Hippocampal formation (tissue), 2 donors: ENCODE measurements around the gene TSPAN9.

ENCODE experiments used
- DNase-seq, 2 donors: peaks; one replicate each; lab custom pipeline; 2025; lab: John Stamatoyannopoulos, UW

The TSPAN9 gene, protein sequence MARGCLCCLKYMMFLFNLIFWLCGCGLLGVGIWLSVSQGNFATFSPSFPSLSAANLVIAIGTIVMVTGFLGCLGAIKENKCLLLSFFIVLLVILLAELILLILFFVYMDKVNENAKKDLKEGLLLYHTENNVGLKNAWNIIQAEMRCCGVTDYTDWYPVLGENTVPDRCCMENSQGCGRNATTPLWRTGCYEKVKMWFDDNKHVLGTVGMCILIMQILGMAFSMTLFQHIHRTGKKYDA

DNA sequence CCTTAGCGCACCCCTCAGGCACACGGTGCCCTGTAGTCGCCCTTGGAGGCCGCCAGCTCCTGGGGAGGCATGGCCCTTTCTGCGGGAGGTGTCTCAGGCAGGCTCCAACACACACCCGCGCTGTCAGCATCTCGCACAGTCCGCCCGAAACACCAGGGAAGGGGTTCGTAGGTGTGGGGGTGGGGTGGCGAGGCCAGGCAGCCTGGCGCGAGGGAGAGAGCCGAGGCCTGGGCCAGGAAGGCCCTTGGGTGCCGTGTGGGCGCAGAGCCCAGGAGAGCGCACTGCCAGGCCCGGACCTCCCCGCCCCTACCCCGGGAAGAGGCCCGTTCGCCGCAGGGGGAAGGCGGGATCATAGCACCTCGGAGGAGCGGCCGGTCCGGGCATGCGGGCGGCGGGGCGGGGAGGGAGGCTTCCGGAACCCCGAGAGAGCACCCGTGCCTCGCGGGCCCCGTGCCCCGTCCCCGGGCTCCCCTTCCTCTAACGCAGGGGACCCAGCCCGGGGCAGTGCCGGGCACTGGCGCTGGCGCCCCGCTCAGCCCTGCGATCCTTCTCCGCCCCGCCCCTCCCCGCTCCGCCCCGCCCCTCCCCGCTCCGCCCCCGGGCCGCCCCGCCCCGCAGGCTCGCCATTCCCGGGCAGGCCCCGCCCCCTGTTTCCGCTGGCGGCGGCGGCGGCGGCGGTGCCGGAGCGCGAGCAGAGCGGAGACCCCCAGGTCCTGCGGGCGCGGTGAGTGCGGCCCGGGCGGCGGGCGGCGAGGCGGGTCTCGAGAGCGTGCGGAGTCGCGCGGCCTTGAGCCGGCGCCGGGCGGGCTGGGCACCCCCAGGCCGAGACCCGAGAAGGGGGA is at the start of gene TSPAN9:
Gene TSPAN9, plus strand, starts transcription at position 650 of the 842 bp plus-strand sequence. CDS start 123,815 bp downstream, outside the sequence.
- peak in 1 of 2 donors; percentile 75 for DNase-seq

DNA sequence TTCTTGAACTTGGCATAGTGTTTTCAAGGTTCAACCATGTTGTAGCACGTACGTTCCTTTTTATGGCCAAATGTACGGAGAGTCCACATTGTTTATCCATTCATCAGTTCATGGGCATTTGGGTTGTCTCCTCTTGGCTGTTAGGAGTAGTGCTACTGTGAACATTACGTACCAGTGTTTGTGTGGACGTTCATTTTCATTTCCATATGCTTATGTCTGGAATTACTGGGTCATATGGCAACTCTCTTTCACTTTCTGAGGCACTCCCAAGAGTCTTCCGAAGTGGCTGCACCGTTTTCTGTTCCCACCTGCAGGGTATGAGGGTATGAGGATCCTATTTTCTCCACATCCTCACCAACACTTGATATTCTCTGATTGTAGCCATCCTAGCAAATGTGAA is 49.1 kb upstream of the TSPAN9 start:
- no peak for DNase-seq

DNA sequence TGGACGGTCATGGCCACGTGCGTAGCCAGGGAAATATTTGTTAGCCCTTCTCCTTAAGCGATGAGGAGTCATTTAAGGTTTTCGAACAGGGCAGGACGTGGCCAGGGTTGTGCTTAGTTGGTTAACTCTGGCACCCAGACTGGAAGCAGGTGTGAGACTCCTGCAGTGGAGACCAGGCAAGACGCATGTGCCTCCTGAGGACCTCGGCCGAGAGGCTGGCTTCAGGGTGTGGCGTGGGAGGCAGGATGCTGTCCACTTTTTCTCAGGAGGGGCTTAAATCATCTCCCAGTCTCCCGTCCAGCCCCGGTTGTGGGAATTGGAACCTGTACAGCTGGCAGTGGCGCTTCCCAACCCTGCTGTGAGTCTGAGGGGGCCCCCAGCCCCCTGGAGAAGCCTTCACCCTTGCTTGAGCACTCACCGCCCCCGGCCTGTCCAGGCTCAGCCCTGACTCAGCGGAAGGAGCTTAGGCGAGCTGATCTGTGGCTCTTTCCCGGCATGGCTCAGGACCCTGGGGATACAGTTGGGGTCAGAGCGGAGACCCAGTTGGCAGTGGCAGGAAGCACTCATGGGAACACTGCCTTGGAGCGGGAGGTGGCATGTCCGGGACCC is 46.3 kb upstream of the TSPAN9 start:
- DNase-seq = no peak

DNA sequence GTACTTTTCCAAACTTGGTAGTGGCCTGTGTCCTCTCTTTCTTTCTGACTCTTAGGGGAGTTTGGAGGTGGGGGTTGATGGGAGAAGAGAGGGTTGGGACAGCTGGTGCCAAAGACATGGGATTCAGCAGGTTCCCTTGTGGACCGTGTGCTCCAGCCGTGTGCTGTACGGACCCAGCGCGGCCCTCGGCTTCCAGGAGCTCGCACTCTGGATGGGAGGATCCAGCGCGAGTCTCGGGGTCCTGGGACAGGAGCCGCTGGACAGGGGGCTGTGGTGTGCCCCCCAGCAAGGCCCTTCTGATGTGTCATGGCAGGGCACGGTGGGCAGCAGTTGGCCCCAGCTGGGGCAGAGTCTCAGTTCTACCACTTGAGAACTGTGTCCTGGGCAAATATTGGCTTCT is 45.0 kb upstream of the TSPAN9 start:
- DNase-seq = no peak

GRCh38 chr12:3032770-3033538 is 44.2 kb upstream of the TSPAN9 start:
- DNase-seq = no peak

GRCh38 chr12:3033539-3033867 is 43.7 kb upstream of the TSPAN9 start:
- no peak for DNase-seq

DNA sequence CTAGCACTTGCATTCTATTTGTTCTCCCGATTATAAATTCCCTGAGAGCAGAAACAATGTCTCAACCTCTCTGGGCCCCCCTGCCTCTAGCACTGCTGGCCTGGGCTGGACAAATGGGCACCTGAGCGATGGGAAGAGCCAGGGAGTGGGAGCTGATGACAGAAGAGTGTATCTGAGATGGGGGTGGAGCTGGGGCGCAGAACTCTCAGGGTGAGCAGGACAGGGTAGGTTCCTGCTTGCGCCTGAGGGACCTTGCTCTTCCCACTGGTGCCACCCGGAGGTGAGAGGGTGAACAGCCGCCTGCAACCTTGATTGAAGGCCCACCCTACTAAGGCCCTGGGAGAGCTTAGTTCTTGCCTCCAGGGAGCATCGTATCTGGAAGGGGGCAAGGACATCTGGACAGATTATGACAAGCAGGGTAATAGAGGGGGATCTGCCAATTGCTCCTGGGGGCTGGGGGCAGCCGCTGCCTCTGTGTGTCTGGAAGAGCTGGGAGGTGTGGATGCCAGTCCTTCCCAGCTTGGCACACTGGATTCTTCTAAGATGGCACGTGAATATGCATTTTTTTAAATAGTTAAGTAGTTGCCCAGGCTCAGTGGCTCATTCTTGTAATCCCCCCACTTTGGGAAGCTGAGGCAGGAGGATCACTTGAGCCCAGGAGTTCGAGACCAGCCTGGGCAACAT is 43.0 kb upstream of the TSPAN9 start:
- DNase-seq = peak; percentile 30 to 53

DNA sequence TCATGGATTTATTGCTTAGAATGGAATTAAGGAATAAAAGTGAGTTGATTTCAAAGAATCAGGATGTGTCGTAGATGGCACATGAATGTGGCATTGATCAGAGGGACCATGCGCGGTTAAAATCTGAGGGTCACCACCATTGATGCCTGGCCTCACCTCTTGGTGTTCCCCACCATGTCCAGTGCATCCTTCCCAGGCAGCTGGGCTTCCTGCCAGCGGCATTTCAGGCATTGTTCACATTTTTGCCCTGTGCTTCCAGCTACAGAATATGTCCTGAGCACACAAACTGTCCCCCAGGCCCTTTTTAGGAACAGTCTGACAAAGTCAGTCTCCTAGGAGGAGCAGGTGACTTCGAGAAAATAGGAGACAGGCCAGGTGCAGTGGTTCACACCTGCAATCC is 42.0 kb upstream of the TSPAN9 start:
- no peak for DNase-seq

DNA sequence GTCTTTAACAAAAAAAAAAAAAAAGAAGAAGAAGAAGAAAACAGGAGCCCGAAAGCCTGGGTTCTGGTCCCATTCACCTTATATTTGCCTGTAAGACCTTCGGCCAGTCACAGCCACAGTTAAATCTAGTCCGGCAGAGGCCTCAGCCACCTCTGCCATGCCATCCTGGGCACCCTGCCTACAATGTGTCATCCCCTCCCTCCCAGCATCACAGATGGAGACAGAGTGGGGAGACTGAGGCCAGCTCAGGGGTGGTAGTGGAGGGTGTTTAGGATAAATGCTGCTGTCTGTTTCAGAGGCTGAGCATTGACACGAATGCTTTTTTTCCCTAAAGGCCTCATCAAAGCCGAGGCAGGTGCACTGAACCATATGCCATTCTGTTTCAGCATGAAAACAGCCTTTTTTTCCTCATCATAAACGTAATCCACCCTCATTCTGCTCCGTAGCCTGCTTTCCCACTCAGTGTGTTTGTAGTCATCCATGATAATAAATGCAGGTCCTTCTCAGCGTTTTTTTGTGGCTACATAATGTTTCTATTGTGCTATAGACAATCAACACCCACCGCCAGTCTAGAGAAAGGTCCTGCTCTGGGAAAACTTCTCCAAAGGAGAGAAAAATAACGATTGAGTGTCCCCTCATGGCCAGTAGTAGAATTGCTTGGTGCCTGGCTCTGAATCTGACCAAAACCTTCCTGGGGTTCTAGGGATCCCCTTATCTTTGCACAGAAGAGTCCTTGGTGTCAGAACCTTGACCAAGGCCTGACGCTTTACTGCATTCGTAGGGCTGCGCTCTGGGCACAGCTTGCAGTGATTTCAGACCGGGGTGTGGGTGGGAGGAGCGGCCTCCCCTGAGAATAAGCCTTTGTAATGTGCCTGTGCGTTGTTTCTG is 41.1 kb upstream of the TSPAN9 start:
- peak; percentile 70 to 89 for DNase-seq

DNA sequence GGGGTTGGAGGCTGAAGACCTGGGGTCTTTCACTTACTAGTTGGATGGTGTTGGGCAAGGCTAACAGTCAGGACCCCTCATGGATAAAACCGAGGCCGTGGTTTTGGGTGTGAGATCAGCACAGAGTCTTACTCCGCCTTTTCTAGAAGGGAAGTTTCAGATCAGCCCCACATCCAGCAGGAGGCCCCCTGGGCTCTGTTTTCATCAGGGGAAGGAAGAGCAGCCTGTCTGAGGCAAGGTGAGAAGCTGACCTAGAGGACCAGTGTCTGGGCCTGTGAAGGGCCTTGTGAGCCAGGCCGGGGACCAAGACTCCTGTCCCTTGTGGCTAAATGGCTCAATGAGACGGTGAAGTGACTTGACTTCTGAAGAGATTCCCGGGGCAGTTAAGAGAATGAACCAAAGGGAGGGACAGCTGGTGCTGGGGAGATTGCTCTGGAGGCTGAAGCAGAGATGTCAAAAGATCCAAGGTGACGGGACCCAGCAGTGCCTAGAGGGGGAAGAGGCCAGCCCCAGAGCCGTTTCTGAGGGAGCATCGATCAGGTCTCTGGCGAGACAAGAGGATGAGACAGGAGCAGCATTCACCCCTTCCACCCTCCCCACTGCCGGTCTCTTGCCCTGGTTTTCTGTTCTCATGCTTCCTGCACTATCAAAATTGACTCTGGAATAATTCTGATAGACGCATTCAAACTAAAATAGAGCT is 40.1 kb upstream of the TSPAN9 start:
- peak in 1 of 2 donors; percentile 10 for DNase-seq

DNA sequence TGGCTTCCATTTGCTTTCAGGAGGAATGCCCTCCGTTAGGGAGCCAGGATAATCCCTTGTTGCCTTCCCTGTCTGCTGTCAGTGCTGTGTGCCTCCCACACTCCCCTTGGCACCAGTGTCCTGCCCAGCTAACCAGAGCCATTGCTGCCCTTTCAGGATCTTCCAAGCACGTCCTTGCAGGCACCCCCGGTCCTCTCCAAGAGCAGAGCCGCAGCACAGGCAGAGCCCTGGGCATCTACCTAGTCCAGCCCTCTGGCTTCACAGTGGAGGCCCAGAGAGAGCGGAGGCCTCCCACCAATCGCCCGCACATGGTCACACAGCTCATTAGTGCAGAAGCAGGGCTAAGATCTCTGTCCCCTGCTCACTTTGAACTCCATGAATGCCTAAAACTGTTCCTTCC is 39.0 kb upstream of the TSPAN9 start:
- DNase-seq = no peak

DNA sequence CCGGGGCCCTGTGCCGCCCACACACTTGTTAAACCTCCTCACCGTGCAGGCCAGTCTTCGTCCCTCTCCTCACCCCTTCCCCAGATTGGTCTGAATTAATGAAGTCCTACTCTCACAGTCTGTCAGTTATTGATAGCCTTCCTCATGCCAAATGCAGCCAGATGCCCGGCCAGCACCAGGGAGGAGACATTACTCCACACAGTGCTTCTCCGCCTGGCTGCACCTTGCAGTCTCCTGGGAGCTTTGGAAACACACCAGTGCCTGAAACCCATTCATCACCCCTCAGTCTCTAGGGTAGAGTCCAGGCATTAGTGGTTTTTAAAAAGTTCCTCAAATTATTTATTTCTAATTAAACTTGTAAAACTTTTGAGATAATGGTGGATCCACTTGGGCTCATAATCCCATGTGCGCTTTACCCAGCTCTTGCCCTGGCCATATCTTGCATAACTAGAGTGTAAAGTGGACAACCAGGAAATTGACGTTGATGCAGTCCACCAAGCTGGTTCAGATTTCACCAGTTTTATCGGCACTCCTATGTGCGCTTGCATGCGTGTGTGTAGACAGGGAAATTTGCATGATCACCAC is 38.2 kb upstream of the TSPAN9 start:
- no peak for DNase-seq

DNA sequence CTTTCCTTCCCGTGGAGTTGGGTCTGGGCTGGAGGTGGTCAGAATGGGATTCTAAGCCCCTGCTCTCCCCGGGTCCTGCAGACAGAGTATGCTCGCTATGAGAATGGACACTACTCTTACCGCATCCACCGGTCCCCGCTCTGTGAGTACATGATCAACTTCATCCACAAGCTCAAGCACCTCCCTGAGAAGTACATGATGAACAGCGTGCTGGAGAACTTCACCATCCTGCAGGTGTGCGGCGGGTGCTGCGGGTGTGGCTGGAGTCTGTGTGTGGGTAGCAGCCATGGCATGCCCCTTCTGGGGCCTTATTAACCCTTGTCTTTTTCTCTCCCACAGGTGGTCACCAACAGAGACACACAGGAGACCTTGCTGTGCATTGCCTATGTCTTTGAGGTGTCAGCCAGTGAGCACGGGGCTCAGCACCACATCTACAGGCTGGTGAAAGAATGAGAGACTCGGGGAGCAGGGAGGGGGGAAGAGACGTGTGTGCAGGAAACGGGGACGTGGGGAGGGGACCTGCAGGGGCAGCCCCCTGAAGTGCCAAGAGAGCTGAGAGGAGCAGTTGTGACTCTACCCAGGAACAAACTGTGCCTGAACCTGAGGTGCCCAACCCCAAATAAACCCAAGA is 37.0 kb upstream of the TSPAN9 start:
- no peak for DNase-seq

DNA sequence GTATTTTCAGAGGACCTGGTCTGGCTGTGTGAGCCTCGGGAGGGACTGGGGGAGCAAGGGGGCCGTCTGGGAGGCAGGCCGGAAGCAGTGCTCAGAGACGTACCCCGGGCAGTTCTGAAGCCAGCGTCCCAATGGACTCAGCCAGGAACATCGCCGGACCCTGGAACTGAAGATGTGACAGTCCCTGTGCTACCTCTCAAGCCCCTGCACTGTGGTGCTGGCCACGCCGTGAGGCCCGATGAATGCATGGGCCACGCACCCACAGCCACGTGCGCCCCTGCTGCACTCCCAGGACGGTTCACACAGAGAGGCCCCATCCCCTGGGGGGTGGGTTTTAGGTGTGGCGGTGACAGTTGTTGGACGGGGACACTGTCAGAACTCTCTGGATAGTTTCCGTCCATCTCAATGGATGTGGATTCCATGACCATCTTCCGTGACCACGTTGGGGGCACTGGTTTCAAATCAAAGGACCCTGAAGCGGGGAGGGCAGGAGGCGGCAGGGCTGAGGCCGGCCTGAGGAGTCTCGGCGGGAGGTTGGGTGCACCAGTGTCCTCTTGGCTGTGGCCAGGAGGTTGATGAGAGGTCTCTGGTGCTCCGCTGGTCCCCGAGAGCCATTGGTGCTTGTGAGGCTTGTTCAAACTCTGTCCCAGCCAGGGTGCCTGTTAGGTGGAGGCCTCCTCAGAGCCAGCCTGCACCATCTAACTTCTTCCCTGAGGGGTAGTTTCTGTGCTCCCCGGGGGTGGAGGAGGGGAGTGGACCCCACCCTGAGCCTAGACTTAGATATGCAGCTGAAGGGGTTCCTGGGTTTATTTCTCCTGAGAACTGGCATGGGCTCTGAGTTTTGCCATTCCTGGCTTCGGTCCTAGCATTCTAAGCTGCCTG is 36.3 kb upstream of the TSPAN9 start:
- DNase-seq = no peak

DNA sequence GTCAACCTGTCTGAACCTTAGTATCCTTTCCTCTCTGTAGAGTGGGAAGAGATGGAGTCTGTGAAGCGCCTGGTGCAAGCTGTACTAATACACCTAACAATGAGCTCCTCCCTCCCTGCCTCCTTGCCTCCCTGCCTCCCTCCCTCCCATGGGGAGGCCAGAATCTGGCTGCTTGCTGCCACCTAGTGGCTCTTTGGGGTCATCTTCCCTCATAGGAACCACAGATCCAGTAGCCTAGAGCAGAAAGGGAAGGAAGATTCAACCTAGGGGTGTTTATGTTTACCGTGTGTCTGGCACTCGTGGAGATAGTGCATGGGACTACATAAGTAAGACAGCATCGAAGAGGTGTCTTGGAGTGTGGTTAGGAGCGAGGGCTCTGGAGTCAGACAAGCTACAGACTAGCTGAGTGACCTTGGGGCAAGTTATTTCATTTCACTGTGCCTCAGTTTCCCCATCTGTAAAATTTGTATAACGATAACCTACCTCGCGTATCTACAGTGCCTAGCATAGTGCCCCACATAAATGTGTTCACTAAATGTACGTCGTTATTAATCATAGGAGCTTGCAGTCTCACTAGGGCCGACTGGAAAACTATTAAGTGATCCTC is 35.5 kb upstream of the TSPAN9 start:
- peak; percentile 59 to 69 for DNase-seq

GRCh38 chr12:3042394-3042793 is 34.8 kb upstream of the TSPAN9 start:
- DNase-seq = no peak

- DNase-seq = no peak
Measured at GRCh38 chr12:3042826-3043225, 34.4 kb upstream of the TSPAN9 start.

DNA sequence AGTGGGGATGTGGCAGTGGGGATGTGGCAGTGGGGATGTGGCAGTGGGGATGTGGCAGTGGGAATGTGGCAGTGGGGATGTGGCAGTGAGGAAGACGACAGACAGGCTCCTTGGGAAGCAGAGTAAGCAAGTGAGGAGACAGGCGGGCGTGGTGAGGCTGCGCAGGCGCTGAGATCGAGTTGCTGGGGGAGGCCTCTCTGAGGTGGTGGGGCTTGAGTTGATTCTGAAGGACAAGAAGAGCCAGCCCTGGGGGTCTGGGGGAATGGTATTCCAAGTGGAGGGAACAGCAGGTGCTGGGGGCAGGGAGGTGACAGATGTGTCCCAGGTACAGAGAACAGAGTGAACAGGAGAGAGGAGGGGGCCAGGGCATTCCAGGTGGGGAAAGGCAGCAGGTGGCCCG is 33.8 kb upstream of the TSPAN9 start:
- DNase-seq = no peak
